GM18519 (cell line): ENCODE measurements around the gene KATNB1.

Experiments used
- ATAC-seq: cut with Tn5 transposase; IDR thresholded peaks from one replicate; pipeline ENCODE4 v1.9.1; 2021; ENCODE audit warnings: mild to moderate bottlenecking, moderate library complexity; ENCODE audit not compliant: unreplicated experiment, low FRiP score

Gene KATNB1

GRCh38 chr16:57802341-57803133, 67.0 kb downstream of the KATNB1 start, which contains the start of gene KIFC3:
Gene KIFC3 (minus strand): TSS chr16:57802491. CDS start chr16:57798243, 4,248 bp downstream.
- ATAC-seq = no peak

GRCh38 chr16:57803134-57803990, 67.8 kb downstream of the KATNB1 start:
- ATAC-seq = no peak

GRCh38 chr16:57804111-57804837, 68.7 kb downstream of the KATNB1 start:
- no peak for ATAC-seq

- no peak for ATAC-seq
Observed at GRCh38 chr16:57805176-57805575, 69.6 kb downstream of the KATNB1 start.
